ENCODE results near the gene GPR42.
"Not testable (repeated sequence)": the region's sequence is repeated elsewhere in the genome, so short reads cannot be mapped to it uniquely, and the experiment has no call there.

GPR42 gene

GRCh38 chr19:35347171-35347929 lies 23.5 kb upstream of the GPR42 start, which contains the start of gene FFAR1:
Gene FFAR1, plus strand, starts transcription at chr19:35347902. Its CDS starts 3,650 bp downstream, at chr19:35351552.
- DNase-seq = peak; percentile 94

- no peak for DNase-seq
Measured at GRCh38 chr19:35347930-35348298, 23.0 kb upstream of the GPR42 start.

DNA sequence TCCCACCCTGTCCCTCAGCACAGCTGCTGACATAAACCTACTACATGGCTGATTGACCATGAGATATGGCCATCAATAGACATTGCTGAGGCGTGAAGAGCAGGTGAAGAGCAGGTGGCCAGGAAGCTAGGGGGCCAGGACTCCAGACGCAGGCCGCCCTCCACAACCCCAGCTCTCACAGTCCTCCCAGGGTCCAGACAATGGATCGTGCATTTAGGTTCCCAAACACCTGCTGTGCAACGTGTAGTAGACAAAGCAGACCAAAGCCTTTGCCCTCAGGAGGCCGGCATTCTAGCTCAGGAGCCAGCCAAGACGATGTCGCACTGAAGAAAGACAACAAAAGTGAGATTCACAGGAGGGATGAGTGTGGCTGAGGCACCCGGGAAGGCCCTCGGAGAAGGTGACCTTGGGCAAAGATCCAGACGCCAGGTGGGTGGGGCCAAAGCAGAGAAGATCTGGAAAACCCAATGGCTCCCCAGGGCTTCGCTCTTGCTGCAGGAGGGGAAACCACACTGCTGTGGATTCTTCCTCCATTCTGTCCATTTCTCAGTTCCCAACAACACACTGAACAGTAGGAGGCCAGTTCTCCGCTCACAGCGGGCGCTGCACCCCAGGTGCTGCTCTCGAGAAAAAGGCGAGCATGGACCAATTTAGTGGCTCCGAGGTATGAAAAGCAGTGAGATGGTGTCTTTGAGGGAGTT lies 21.8 kb upstream of the GPR42 start:
- no peak for DNase-seq

DNA sequence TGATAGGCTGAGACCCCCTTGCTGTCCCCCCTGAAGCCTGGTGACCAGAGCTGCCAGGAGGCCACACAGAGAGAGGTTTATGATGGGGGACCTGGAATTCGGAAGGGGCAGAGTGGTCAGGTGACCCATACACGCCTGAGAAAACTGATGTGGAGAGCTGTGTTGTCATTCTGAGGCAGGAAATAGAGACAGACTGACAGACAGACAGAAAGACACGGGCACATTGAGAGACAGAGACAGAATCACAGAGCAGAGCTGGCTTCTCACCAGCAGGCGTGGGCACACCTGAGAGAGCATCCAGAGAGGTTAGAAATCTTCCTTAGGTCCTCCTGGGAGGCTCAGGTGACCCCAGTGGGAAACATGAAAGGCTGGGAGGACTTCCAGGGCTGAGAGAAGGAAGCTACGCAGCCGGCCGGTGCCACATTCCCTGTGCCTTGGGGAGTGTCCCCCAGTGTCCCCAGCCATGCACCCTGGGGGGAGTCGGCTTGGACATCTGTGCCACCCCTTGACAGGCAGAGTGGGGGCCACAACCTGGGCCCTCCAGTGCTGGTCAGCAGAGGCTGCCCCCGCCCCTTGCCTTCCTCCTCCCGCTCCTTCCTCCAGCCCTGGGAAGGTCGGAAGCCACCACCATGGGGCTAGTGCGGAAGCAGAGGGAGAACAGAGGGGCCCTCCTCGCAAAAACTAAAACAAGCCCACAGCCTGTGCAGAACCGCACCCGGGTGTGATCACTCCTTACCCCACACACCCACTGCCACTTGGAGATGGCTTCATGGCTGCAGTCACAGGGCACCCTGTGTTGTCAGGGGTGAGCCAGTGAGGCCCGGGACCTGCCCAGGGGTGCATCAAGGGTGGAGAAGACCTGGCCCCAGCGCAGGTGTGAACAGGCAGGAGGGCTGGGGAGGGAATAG lies 21.0 kb upstream of the GPR42 start:
- DNase-seq = no peak

- no peak for DNase-seq
Measured at GRCh38 chr19:35350591-35350990, 20.3 kb upstream of the GPR42 start.

DNA sequence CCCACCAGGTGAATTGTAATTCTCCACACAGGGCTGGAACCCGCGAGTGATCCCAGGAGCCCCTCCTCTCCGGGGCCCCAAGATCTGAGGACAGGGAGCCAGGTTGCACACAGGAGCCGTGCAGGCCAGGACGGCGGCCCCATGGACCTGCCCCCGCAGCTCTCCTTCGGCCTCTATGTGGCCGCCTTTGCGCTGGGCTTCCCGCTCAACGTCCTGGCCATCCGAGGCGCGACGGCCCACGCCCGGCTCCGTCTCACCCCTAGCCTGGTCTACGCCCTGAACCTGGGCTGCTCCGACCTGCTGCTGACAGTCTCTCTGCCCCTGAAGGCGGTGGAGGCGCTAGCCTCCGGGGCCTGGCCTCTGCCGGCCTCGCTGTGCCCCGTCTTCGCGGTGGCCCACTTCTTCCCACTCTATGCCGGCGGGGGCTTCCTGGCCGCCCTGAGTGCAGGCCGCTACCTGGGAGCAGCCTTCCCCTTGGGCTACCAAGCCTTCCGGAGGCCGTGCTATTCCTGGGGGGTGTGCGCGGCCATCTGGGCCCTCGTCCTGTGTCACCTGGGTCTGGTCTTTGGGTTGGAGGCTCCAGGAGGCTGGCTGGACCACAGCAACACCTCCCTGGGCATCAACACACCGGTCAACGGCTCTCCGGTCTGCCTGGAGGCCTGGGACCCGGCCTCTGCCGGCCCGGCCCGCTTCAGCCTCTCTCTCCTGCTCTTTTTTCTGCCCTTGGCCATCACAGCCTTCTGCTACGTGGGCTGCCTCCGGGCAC lies 19.3 kb upstream of the GPR42 start:
- no peak for DNase-seq

- no peak for DNase-seq
Measured at GRCh38 chr19:35352177-35352447, 18.8 kb upstream of the GPR42 start.

DNA sequence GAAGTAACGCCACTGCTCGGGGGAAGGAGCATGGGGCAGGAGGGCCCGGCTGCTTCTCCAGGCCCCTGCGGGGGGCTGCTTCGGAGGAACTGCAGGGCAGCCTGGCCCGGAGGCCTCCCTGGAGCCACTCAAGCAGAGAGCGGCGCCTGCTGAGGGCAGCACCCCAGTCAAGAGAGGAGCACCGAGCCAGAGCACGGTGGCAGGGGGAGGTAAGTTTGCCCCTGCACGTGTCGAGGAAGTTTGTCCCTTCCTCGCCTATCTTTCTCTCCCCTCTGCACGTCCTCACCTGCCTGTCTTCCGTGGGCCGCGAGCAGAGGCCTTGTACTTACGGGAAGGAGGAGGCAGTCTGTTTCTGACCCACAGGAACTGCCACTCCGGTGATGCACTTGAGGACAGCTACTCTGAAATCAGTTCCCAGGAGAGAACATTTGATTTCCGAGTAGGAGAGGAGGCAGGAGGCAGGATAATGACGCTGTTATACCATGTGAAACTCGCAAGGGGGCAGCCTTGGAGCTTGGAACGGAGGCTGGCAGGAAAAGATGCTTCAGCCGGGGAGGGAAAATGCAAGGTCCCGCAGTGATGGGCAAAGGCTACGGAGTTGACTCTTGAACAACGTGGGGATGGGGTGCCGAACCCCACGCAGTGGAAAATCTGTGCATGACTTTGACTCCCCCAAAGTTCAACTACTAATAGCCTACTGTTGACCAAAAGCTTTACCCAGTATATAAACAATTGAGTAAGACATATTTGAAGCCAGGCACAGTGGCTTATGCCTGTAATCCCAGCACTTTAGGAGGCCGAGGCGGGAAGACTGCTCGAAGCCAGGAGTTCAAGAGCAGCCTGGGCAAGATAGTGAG lies 18.2 kb upstream of the GPR42 start:
- DNase-seq = peak; percentile 67

- DNase-seq = peak; percentile 30
Measured at GRCh38 chr19:35353635-35354034, 17.2 kb upstream of the GPR42 start.

- DNase-seq = no peak
Measured at GRCh38 chr19:35354898-35355297, 16.0 kb upstream of the GPR42 start.

GRCh38 chr19:35355791-35356460 lies 14.9 kb upstream of the GPR42 start:
- no peak for DNase-seq

DNA sequence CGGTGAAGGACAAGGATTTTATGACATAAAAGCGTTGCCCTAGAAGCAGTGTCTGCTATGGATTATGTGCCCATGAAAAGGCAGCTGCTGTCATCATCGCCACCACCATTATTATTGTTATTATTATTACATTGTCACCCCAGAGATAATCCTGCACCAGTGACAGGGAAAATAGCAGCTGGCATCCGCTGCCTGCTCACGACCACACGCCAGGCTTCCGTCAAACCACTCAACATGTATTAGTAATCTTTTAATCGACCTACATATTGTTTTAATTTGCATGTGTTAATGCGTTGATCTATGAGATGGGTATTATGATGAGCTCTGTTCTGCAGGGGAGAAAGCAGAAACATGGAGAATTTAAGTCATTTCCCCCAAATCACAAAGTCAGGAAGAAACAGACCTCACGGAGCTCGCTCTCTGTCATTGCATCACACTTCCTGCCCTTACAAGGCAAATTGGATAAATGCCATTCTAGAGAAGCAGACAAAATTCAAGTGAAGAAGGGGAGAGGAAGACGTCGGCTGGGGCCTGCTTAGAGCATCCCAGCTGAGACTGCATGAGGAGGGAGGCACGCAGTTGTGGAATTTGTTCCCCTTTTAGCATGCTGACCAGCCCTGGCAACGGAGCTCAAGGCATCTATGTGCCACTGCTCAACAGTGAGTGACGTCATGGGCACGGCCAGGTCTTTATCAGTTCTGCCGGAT lies 12.8 kb upstream of the GPR42 start, which contains the start of gene FFAR3:
FFAR3 (plus strand) TSS at position 594 of the 707 bp plus-strand sequence. CDS start 431 bp downstream, outside the sequence.
- DNase-seq = peak; percentile 92

DNA sequence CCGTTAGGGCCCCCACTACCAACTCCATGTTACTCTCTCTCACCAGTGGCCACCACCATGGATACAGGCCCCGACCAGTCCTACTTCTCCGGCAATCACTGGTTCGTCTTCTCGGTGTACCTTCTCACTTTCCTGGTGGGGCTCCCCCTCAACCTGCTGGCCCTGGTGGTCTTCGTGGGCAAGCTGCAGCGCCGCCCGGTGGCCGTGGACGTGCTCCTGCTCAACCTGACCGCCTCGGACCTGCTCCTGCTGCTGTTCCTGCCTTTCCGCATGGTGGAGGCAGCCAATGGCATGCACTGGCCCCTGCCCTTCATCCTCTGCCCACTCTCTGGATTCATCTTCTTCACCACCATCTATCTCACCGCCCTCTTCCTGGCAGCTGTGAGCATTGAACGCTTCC lies 12.0 kb upstream of the GPR42 start:
- DNase-seq = not testable (repeated sequence)

DNA sequence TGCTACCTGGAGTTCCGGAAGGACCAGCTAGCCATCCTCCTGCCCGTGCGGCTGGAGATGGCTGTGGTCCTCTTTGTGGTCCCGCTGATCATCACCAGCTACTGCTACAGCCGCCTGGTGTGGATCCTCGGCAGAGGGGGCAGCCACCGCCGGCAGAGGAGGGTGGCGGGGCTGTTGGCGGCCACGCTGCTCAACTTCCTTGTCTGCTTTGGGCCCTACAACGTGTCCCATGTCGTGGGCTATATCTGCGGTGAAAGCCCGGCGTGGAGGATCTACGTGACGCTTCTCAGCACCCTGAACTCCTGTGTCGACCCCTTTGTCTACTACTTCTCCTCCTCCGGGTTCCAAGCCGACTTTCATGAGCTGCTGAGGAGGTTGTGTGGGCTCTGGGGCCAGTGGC lies 11.5 kb upstream of the GPR42 start:
- DNase-seq = not testable (repeated sequence)

DNA sequence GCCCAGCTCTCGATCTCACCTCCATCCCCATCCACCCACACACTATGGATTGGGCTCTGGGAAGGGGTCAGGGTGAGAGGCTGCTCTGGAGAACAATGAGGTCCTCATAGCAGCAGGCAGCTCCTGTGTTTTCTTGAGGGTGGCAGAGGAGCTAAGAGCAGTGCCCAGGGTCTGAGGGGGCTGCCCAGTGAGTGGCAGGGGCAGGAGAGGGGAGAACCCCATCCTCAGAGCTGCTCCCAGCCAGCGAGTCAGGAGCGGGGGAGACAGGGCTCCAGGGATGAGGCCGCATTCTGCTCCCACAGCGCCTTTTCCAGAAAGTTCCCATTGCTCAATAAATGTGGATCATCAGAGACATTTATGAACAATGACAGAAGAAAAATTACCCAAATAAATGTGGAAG lies 10.8 kb upstream of the GPR42 start:
- not testable (repeated sequence) for DNase-seq

DNA sequence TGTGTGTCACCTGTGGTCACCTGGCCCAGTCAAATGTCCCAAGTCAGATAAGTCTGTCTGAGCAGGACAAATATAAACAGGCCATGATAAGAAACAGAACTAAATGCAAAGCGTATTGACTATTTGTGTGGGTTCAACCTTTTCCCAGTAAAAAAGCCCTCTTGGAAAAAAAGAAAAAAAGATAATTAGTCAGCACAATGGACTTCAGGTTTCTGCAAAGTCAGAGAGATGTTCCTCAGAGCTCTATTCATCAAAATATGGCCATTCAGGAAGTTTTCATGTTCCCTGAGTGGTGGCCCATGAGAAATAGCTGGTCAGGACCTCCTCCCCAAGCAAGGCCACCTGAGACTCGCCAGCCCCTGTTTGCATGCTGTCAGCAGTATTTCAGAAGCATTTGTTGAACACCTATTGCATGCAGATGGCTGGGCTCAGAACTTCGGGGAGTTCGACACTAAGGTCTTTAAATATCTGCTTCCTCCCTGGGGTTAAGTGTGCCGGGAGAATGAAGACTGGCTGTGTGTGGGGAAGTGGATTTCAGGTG lies 9.9 kb upstream of the GPR42 start:
- no peak for DNase-seq

- DNase-seq = no peak
Measured at GRCh38 chr19:35362261-35363000, 8.4 kb upstream of the GPR42 start.

DNA sequence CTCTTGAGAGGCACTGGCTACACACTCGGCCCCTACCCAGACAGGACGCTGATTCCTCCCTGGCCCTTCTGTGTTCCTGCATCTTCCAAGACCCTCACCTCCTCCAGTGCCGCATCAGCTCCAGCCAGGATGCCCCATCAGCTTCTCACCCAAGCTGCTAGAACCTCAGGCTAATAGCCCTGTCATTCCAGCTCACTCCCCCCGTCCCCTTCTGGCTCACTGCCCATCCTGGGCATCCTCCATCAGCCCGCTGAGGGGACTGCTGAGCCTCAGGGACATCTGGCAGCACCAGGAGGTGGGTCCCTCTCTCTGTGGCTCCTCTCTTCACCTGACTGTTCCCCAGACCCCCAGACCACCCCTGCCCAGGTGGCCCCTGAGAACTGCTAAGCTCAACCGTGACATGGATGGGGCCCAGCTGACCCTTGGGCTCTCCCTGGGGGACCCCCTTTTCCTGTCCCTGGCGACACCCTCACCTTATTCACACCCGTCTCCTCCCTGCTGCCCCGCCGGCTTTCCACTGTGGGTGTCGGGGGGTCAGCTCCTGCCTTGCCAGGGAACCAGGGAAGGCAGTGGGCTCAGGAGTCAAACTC lies 7.8 kb upstream of the GPR42 start:
- DNase-seq = no peak
